Kidney epithelial cell (primary cell): ENCODE data around the gene ARHGEF3. TPM values are rescaled to one million over a fixed set of nuclear protein-coding genes. Genes with fewer than 3 reads are reported as not detected.

Source experiments
- DNase-seq: peaks from one replicate; pipeline ENCODE4 v3.0.0-alpha.2; 2010; ENCODE audit warnings: low read depth
- H3K27me3 ChIP-seq: 2 replicates; pipeline ENCODE4 v1.6.0; 2011; ENCODE audit warnings: low read length; ENCODE audit not compliant: control insufficient read depth, insufficient read depth
- H3K36me3 ChIP-seq: 2 replicates; pipeline ENCODE4 v1.5.1; 2011; ENCODE audit warnings: low read length; ENCODE audit not compliant: control insufficient read depth, insufficient read depth
- H3K4me3 ChIP-seq: 2 replicates; pipeline ENCODE4 v1.5.1; 2011; ENCODE audit warnings: low read depth, mild to moderate bottlenecking, control low read depth, low read length
- CTCF ChIP-seq: IDR thresholded peaks from 2 replicates; pipeline ENCODE4 v1.5.1; 2011; ENCODE audit warnings: mild to moderate bottlenecking, moderate library complexity, low read length, control low read depth, inconsistent platforms; ENCODE audit not compliant: insufficient read depth, poor library complexity, severe bottlenecking
- total RNA-seq: library from RNA; depleted of rRNA; stranded (reverse); fragments of >200 nt; gene quantifications from 2 replicates; pipeline ENCODE4 v1.2.3, GENCODE V29; 2015

ARHGEF3 gene
- total RNA-seq, 1 donor from 2014 or later: 12.4 TPM

GRCh38 chr3:56833022-56833421 is 31.3 kb upstream of the ARHGEF3 start:
- no peak overlapping the region for H3K4me3 ChIP-seq
- no peaks in the 10 kb centered on the region for H3K27me3 ChIP-seq
- no peaks in the 10 kb centered on the region for H3K36me3 ChIP-seq
- TF ChIP-seq CTCF: no peak
- no peak for DNase-seq

- DNase-seq: no peak
- TF ChIP-seq CTCF: no peak
- H3K4me3 ChIP-seq: no peak overlapping the region
- H3K36me3 ChIP-seq: no peaks in the 10 kb centered on the region
- no peaks in the 10 kb centered on the region for H3K27me3 ChIP-seq
Measured at GRCh38 chr3:56831572-56831971, 29.8 kb upstream of the ARHGEF3 start.

- DNase-seq: no peak
- Histone ChIP-seq H3K27me3 (no peaks in the 10 kb centered on the region), H3K36me3 (no peaks in the 10 kb centered on the region), H3K4me3 (no peak overlapping the region)
- no peak for TF ChIP-seq CTCF
Measured at GRCh38 chr3:56830884-56831283, 29.1 kb upstream of the ARHGEF3 start.

GRCh38 chr3:56829533-56829932 is 27.8 kb upstream of the ARHGEF3 start:
- TF ChIP-seq CTCF: no peak
- DNase-seq: no peak
- Histone ChIP-seq H3K27me3 (no peaks in the 10 kb centered on the region), H3K4me3 (no peak overlapping the region), H3K36me3 (no peaks in the 10 kb centered on the region)

GRCh38 chr3:56826831-56827722 is 25.3 kb upstream of the ARHGEF3 start:
- TF ChIP-seq CTCF: no peak
- no peak for DNase-seq
- Histone ChIP-seq H3K36me3 (no peaks in the 10 kb centered on the region), H3K4me3 (no peak overlapping the region), H3K27me3 (no peaks in the 10 kb centered on the region)
